K562 (cell line): ENCODE data around the gene FMNL2. TPM values are rescaled to one million over a fixed set of nuclear protein-coding genes. Genes with fewer than 3 reads are reported as not detected.

Experiments
- GATAD2B ChIP-seq: fragments of 450-650 bp; IDR thresholded peaks from 2 replicates; pipeline ENCODE4 v1.6.1; 2017; ENCODE audit warnings: mild to moderate bottlenecking, borderline replicate concordance
- MYNN ChIP-seq, 2 experiments: sonication (generic); formaldehyde crosslinking in 1 of 2; IDR thresholded peaks; 2 replicates each; pipeline versions ENCODE4 v1.5.0 to v1.6.1; 2016 to 2020; ENCODE audit warnings: antibody characterized with exemption in 1 of 2, missing genetic modification reagents in 1 of 2
- ZNF407 ChIP-seq: fragments of 450-650 bp; IDR thresholded peaks from 2 replicates; pipeline ENCODE4 v1.6.1; 2016; ENCODE audit warnings: low read depth
- ZNF445 ChIP-seq: fragments of 250-450 bp; sonication (Bioruptor Pico); IDR thresholded peaks from 2 replicates; pipeline ENCODE4 v1.4.0; 2020; ENCODE audit warnings: low read depth, mild to moderate bottlenecking, moderate library complexity
- polyA plus RNA-seq, 8 experiments: library from polyadenylated mRNA; depleted of rRNA in 4 of 8; stranded (reverse) in 5 of 8; unstranded in 3 of 8; fragments of >200 nt; fragmentation: Nextera tagmentation in 2 of 8; fragmentation: Illumina TruSeq in 1 of 8; extraction: Ambion mirVana in 2 of 8; extraction: Trizol in 1 of 8; gene quantifications; 2 replicates each; pipeline versions ENCODE4 v1.2.1 to v1.2.3, GENCODE V29; 2011 to 2014; ENCODE audit warnings: inconsistent platforms in 1 of 8, missing spikeins in 1 of 8
- total RNA-seq, 7 experiments: library from RNA; depleted of rRNA in 6 of 7; stranded (reverse); fragments of >200 nt in 6 of 7; fragmentation: Illumina TruSeq in 2 of 7; extraction: Trizol in 2 of 7; gene quantifications; 2 replicates each; pipeline versions ENCODE4 v1.2.1 to v1.2.3, GENCODE V29; 2011 to 2021; ENCODE audit warnings: low replicate concordance in 1 of 7

FMNL2 gene
- total and polyA plus RNA-seq, 9 of the 15 experiments (the other 6 are each of a cell fraction or from before 2014, with no cell fraction given) = 0.15 to 0.49 (median 0.24) TPM; not detected in 1

- TF ChIP-seq ZNF407 (no peak), ZNF445 (CRISPR knock-in tag) (no peak), MYNN (IDR thresholded peaks at IDR 0.05) (no peak), MYNN (CRISPR knock-in tag; IDR thresholded peaks at IDR 0.05) (no peak), GATAD2B (no peak)
Observed at GRCh38 chr2:152389483-152389882, 54.5 kb downstream of the FMNL2 start (continued).
